GM19455 (cell line): ENCODE measurements around the gene PPDPF.
A peak's percentile ranks its signal among the peaks of the same experiment; 100 is the strongest.
"Not testable (repeated sequence)": the region's sequence is repeated elsewhere in the genome, so short reads cannot be mapped to it uniquely, and the experiment has no call there.

ENCODE experiments used
- ATAC-seq: cut with Tn5 transposase; IDR thresholded peaks from one replicate; pipeline ENCODE4 v1.9.1; 2021; ENCODE audit not compliant: unreplicated experiment

PPDPF gene

DNA sequence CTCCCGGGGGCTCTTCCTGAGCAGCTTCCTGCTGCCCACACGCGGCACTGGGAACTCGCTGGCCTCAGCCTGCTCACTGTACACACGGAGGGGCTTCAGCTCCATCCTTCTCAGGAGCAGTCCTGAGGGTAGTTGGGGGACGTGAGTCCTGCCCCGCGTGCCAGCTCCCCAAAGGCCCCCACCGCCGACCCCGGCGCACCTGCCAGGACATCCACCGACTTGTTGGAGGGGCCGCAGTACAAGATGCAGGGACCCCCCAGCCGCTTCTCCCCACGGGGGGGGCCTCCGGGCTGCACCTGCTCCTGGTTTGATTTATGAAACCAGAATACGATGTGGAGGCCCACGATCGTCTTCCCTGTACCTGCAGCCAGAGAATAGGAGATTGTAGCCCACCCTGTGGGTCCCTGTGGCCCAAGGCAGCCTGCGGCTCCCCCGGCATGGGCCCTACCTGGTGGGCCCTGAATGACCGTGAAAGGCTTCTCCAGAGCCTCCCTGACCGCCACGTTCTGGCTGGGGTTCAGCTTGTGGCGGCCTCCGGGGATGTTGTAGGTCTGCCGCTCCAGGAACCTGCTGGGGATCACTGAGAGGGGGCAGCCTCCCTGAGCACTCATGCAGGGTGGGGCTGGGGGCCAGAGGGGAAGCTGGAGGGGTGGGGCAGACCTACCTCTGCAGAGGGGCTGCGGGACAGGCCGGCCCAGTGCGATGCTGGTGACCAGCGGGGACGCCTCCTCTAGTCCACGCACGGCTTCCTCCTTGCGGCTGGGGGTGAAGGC lies 41.2 kb downstream of the PPDPF start:
- no peak for ATAC-seq

DNA sequence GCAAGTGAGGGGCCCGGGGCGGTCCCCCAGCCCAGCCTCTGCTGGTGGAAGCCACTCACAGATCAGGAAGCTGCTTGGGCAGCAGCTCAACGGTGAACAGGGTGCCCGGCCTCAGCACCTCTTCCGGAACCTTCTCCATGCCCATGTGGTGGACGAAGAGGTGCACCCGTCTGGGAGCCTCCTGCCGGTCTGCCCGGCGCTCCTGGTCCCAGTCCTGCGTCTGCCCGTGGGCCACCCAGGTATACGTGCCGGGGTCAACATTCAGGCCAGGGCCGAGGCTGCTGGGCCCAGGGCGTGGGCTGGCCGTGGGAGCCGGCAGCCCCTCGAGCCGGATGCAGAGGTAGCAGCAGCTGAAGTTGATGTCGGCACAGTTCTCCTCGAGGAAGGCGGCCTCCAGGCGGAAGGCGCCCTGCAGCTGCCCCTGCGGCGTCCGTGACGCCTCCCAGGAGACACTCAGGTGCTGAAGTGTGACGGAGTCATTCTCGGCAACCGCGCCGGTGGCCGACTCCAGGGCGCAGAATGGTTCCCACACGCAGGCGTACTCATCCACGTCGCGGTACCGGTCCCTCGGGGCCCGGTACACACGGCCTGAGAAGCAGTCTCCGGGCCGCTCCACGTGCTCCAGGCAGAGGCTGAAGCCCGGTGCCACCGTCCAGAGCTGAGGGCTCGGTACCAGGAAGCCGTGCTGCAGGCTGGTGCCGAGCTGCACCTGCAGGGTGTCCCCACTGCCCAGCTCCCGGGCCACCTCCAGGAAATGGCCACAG lies 42.1 kb downstream of the PPDPF start:
- no peak for ATAC-seq

DNA sequence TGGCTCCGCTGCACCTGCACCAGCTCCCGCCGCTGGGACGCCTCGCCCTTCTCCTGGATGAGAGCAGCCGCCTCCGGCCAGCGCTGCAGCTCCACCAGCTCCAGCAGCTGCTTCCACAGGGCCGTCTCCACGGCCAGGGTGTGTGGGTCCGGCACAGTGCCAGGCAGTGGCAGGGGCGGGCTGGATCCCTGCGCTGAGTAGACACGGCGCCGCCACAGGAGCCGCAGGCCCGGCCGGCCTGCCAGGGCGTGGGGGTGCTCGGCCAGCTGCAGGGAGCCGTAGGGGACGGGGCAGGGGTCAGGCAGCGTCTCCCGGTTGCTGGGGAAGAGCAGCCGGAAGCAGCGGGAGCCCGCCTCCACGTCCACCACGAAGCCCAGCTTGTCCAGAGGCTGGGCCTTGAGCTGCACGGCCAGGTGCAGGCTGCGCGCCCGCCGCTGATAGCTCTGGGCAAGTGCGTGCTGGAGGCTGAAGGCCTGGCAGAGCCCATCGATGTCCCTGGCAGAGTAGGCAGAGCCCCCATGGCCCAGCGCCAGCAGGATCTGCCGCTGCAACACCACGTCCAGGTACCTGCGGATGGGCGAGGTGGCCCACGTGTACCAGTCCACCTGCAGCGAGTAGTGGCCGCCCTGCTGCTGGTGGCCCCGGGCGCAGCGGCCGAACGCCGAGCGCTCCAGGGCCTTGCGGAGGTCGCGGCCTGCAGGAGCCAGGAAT lies 42.8 kb downstream of the PPDPF start:
- ATAC-seq: no peak

DNA sequence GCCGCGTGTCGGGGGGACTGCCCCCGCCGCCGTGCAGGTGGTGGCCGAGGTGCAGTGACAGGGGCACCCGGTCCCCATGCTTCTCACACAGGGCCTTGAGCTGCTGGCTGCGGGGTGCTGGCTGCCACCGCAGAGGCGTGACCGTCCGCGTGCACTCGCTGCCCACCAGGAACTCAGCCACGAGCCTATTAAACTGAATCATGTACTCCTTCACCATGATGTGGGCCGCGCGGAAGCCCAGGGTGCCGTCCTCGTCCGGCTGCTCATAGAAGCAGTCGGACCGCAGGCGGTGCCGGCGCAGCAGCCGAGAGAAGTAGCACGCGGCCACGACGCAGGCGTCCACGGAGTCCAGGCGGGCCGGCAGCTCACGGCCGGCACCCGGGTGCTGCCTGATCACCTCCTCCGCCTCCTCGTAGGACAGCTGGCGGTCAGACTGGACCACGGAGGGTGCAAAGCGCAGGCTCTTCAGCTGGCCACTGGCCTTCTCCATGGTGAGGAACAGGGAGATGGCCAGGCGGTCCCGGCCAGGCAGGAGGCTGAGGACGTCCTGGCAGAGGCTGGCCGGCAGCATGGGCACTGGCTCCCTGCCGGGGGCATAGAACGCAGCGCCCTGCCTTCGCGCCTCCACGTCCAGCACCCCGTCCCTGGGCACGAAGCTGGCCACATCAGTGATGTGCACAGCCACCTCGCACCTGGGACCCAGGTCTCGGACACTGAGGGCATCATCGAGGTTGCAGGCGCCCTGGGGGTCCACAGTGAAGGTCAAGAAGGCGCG lies 43.7 kb downstream of the PPDPF start:
- no peak for ATAC-seq

DNA sequence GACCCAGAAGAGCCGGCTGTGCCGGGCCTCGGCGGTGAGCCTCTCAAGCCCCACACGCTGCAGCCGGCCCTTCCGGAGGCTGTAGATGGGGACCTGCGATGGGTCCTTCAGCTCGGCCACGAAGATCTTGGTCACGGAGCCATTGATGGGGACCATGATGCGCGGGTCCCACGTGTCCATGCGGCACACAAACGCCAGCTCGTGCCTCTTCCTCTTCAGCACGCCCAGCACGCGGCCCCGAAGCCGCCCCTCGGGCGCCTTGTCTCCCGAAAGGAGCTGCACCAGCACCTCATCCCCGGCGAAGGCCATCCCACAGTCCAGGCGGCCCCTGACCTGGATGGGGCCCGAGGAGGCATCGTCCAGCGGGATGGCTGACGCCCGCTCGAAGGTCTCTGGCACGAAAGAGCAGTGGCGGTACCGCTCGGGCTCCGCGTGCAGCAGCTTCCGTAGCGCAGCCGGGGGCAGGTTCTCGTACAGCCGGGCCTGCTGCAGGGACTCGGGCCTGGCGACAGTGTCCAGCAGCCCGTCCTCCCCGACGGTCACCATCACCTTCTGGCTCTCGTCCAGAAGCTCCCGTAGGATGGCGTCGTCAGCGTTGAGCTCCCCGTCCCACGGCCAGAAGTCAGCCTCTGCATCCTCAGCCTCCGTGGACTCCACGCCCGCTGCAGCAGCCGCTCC lies 44.6 kb downstream of the PPDPF start:
- ATAC-seq: no peak

DNA sequence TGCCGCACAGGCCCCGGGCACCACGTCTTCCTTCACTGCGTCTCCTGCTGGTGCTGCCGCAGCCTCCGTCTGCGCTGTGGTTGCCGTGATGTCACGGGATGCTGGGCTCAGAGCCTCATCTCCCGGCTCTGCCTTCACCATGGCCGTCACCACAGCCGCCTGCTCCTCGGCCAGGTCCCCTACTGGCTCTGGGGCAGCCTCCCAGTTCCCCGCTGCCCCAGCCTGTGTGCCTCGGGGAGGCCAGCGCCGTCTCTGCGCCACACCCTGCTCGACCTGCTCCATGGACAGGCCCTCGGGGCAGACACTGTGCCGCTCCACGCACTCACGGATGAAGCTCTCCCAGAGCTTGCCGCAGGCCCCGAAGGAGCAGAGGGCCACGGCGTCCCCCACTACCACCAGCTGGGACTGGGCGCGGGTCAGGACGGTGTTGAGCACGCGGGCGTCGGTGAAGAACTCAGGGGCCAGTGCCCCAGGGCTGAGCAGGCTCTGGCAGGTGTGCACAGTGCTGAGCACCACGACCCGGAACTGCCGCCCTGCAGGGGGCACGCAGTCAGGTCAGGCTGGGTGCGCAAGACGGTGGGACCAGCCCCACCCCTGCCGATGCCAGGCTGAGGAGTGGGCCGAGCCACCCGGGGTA lies 45.3 kb downstream of the PPDPF start:
- no peak for ATAC-seq

DNA sequence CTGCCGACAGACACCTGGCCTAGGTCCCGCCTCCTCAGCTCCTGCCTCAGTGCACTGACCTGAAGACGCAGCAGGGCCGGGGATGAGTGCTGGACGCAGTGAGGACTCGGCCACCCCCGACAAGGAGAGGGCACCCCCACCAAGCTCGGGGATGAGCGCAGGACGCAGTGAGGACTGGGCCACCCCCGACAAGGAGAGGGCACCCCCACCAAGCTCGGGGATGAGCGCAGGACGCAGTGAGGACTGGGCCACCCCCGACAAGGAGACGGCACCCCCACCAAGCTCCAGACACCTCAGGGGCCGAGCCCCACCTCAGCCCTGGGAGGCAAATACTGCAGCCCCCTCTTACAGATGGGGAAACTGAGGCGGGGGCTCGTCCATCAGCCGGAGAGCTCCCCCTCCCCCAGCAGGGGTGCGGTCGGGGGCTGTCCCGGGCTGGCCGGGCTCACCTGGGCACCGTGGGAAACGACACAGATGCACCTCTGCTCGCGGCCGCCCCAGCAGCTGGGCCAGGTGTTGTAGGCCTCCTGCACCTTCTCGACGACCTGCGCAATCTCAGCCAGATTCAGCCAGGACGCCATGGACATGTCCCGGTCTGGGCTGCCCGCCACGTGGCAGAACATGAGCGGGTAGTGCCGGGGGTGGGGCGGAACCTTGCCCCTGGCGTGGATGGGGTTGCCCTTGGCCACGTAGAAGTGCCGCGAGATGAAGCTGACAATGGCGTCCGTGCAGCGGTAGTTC lies 46.0 kb downstream of the PPDPF start:
- no peak for ATAC-seq

DNA sequence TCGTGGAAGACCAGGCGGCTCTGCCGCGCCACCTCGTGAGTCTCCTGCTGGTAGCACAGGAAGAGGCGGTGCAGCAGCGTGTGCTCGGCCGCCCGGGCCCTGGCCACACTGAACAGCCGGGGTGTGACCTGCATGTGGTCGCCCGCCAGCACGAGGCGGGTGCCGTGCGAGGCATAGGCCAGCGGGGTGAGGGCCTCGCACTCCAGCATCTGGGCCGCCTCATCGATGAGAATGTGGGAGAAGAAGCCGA lies 46.5 kb downstream of the PPDPF start:
- no peak for ATAC-seq

DNA sequence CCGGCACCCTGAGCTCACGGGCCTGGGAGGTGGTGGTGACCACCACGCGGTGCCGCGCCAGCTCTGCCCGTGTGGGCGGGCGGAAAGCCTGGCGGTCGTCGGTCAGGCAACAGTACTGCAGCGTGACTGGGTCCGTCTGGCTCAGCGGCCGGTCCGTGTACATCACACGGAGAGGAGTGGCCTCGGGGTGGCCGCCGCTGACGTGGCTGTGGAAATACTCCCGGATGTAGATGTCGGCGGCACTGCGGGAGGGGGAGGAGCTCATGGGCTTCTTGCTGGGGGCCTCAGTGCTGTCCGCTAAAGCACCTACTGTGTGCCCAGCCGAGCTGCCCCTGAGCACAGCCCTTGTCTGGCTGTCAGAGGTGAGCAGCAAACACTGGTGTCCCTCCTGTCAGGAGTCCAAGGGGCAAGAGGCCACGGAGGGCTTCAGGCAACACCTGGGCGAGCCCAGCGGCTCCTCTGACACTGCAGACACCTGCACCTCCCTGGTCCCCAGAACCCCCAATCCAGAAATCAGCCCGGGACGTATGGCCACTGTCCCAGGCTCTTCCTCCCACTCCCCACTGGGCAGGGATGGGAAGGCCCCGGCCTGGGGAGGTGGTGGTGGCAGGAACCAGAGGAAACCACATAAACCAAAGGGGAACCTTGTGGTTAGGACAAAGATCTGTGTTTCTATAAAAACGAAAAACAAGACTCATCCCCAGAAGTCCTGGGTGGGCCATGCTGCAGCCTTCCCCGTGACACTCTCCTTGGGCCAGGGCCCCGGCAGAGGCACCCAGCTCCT lies 47.0 kb downstream of the PPDPF start:
- ATAC-seq: peak; percentile 61

DNA sequence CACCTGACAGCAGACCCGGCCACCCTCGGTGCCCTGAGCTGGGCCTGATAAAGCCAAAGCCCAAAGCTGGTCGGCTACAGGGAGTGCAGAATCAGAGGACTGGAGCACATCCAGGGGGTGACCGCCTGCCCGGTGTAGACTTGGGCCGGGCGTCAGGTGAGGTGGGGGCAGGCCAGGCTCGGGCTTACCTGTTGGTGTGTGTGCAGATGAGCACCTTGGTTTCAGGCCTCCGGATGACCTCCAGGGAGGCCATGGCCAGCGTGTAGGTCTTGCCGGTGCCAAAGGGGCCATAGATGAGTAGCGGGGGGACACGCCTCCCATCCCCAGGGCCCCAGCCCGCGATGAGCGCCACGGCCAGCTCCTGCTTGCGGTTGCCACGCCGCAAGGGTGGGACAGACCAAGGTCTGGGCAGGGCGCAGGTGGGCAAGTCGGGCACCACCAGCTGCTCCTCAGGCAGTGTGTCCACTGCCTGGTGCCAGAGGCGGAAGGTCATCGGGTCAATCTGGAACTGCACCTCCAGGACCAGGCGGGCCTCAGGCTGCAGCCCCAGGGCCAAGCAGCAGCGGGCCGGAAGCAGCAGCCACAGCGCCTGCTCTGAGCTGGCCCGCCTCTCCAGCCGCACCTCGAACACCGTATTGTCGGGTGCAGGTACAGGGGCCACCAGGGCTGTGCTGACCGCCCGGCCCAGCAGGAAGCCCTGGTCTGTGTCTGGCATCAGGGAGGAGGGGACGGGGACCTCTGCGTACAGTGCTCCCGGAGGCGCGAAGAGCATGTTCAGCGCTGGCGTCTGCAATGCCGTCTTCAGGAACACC lies 47.8 kb downstream of the PPDPF start:
- no peak for ATAC-seq

DNA sequence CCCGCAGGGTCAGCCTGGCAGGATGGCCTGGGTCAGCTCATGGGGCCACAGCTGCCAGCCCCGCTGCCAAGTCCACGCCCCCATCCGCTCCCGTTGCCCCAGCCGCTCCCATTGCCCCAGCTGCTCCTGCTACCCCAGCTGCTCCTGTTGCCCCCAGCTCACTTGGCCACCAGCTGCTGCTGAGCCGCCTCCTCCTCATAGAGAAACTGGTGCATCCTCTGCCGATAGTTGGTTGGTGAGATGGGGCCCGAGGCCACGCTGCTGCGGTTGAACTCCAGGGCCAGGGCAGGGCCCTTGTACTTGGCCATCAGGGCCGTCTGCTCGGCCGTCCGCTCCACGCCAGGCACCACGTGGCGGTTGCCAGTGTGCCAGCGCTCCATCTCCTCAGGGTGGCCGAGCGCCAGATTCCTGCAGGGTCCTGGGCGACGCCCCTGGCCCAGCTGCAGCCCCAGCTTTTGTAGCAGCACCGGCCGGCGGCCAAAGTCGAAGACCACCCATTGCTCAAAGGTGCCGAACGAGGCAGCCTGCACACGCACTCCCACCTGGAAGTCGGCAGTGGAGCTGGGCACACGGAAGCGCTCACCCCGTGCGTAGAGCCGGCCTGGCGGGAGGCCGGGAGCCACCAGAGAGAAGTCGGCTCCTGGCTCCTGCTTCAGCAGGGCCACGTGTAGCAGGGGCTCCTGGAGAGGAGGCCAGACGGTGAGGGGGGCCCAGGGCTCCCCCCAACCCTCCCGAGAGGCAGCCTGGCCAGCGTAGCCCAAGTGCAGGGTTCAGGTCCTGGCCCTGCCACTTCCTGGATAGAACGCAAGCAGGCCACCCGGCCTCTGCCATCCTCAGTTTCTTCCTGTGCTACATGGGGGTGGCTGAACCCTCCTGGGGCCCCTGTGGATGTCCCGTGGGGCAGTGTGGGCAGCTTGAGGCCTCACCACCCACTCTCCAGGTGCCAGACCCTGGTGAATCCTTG lies 48.7 kb downstream of the PPDPF start:
- no peak for ATAC-seq

DNA sequence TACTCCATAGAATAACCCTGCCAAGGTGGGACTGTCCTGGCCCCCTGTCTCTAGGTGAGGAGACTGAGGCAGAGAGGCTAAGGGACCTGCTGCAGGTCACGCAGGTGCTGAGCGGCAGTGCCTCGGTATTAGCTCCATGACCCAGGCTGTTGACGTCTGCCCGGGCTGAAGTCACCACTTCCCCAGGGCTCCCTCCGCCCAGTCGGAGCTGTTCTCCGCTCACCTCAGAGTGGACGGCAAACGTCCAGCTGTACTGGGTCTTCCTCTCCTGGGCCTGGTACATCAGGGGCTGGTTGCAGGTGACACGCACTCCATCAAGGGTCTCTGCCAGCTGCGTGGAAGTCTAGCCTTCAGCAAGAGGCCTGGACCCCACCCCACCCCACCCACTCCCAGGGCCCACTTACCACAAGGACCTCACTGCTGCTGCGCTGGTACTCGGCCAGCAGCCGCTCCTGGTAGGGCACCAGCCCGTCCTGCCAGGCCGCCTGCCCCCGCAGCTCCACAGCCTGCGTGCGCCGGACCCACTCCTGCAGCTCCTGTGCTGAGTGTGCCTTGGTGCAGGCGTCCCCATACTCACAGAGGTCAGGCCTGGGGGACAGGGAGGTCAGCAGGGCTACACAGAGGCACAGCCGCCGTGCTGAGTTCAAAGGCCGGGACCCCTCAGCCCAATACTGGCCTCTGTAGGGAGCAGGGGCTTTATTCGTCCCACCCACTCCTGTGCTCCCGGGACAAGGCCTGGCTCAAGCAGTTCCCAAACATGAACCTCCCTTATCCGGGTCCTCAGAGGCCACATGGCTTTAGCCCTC lies 49.9 kb downstream of the PPDPF start:
- ATAC-seq: no peak

DNA sequence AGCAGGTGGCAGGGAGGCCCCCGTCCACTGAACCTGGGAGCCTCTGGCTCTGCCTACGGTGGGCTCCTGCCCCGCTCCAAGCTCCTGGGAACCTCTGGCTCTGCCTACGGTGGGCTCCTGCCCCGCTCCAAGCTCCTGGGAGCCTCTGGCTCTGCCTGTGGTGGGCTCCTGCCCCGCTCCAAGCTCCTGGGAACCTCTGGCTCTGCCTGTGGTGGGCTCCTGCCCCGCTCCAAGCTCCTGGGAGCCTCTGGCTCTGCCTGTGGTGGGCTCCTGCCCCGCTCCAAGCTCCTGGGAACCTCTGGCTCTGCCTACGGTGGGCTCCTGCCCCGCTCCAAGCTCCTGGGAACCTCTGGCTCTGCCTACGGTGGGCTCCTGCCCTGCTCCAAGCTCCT lies 50.5 kb downstream of the PPDPF start:
- not testable (repeated sequence) for ATAC-seq
